ENCODE measurements around the gene TCF7L2. TPM values are rescaled to one million over a fixed set of nuclear protein-coding genes. Genes with fewer than 3 reads are reported as not detected.

The TCF7L2 gene
- polyA plus RNA-seq, 1 experiment: 11.3 TPM

DNA sequence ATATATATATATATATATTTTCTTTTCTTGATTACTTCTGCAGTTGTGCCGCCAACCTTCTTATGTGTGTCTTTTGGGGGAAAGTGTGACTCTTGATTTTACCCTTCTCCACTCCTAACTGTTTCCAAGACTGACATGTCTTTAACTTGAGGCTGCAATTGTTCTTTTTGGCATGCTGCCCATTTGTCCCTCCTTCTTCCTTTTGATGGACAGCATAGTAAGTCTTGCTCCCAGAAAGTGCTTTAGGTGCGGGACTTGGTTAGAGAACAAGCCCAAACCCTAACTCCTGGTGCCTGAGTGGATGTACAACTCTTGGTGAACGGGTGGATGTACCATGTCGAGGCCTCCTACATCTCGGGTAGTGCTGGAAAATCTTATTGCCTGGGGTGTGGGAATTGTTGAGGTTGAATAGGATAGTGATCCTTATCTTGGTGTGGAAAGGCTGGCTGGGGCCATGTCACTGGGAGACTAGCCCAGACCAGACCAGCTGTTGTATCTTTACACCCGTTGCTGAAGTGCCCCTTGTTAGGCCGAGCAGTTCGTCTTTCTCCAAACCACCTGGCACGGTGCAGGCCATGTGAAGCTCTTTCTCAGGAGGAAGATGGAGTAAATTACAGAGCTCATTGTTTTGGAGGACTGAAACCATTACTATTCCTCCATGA is 16.3 kb downstream of the TCF7L2 start:
- CTCF ChIA-PET: interaction anchor here (0.7 to 1.1 kb wide), 2 partner anchors 13 to 29 kb away, joined by 3 read pairs; no protein-coding TSS in a partner anchor
- POLR2A ChIA-PET: no interaction called here

DNA sequence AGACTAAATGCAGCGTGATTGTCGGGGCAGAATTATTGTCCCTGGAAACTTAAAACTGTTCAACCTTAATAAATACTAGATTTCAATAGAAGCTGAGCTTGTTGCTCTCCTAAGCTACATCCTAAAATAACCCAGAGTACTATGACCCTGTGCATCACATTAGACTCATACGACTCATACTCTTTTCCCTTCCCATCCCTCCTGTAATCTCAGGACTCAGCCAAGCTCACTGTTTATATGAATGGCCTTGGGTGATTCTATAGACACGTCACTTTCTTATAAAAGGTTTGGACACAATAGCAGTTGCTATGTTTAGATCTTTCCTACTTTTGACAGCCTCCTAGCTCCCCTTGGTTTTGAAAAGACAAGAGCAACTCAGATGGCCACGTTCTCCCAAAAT is 17.2 kb downstream of the TCF7L2 start:
- Histone ChIP-seq H3K4me3 (ENCODE audit: low read depth, low read length) (no peak overlapping the region), H3K36me3 (ENCODE audit: control insufficient read depth, insufficient read depth, low read length) (peaks cover 8% of the 10 kb centered on the region), H3K27me3 (ENCODE audit: control insufficient read depth, insufficient read depth, low read length) (no peaks in the 10 kb centered on the region)
- POLR2A ChIA-PET: no interaction called here
- TF ChIP-seq CTCF (IDR thresholded peaks at IDR 0.05; ENCODE audit: insufficient read depth, low read depth, low read length): no peak
- peak; percentile 41 for DNase-seq (ENCODE audit: low read depth)
- CTCF ChIA-PET: no interaction called here

More for the DNA sequence above, 16.3 kb downstream of the TCF7L2 start:
- DNase-seq (ENCODE audit: low read depth): no peak
- no peaks in the 10 kb centered on the region for H3K27me3 ChIP-seq (ENCODE audit: control insufficient read depth, insufficient read depth, low read length)
- H3K4me3 ChIP-seq (ENCODE audit: low read depth, low read length): no peak overlapping the region
- no peak for TF ChIP-seq CTCF (IDR thresholded peaks at IDR 0.05; ENCODE audit: insufficient read depth, low read depth, low read length)
- H3K36me3 ChIP-seq (ENCODE audit: control insufficient read depth, insufficient read depth, low read length): peaks cover 8% of the 10 kb centered on the region

GRCh38 chr10:112969131-112969530 is 19.1 kb downstream of the TCF7L2 start:
- H3K4me3 ChIP-seq (ENCODE audit: low read depth, low read length): no peak overlapping the region
- H3K36me3 ChIP-seq (ENCODE audit: control insufficient read depth, insufficient read depth, low read length): peaks cover 12% of the 10 kb centered on the region
- POLR2A ChIA-PET: interaction anchor here (0.8 kb wide), 1 partner anchor 409 kb away, joined by 3 read pairs; no protein-coding TSS in a partner anchor
- DNase-seq (ENCODE audit: low read depth): no peak
- TF ChIP-seq CTCF (IDR thresholded peaks at IDR 0.05; ENCODE audit: insufficient read depth, low read depth, low read length): no peak
- CTCF ChIA-PET: no interaction called here
- H3K27me3 ChIP-seq (ENCODE audit: control insufficient read depth, insufficient read depth, low read length): no peaks in the 10 kb centered on the region

DNA sequence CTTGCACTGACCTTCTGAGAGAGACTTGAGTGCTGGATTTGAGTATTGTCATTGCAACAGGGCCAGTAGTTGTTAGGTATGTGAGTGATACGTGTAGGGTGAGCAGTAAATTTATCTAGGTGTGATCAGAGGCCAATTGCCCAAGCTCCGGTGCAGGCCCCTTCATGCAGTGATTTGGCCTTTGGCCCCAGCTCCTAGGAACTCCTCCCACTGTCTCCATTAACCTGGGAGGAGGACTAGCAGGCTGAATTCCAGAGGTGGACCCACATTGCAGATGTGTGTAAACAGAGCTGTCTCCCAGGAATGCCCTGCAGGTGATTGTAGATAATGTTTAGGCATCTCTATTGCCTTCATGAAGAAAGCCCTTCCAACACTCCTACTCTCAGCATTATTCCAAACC is 19.5 kb downstream of the TCF7L2 start:
- CTCF ChIA-PET: no interaction called here

GRCh38 chr10:112970021-112970420 is 20.0 kb downstream of the TCF7L2 start:
- Histone ChIP-seq H3K27me3 (ENCODE audit: control insufficient read depth, insufficient read depth, low read length) (no peaks in the 10 kb centered on the region), H3K36me3 (ENCODE audit: control insufficient read depth, insufficient read depth, low read length) (peaks cover 12% of the 10 kb centered on the region), H3K4me3 (ENCODE audit: low read depth, low read length) (no peak overlapping the region)
- CTCF ChIA-PET: interaction anchor here (1.2 kb wide), 1 partner anchor 13 kb away, joined by 3 read pairs; no protein-coding TSS in a partner anchor
- no peak for TF ChIP-seq CTCF (IDR thresholded peaks at IDR 0.05; ENCODE audit: insufficient read depth, low read depth, low read length)
- POLR2A ChIA-PET: no interaction called here
- DNase-seq (ENCODE audit: low read depth): no peak

More for the DNA sequence above, 19.5 kb downstream of the TCF7L2 start:
- no peaks in the 10 kb centered on the region for H3K27me3 ChIP-seq (ENCODE audit: control insufficient read depth, insufficient read depth, low read length)
- no peak for DNase-seq (ENCODE audit: low read depth)
- H3K36me3 ChIP-seq (ENCODE audit: control insufficient read depth, insufficient read depth, low read length): peaks cover 12% of the 10 kb centered on the region
- H3K4me3 ChIP-seq (ENCODE audit: low read depth, low read length): no peak overlapping the region
- no peak for TF ChIP-seq CTCF (IDR thresholded peaks at IDR 0.05; ENCODE audit: insufficient read depth, low read depth, low read length)
- POLR2A ChIA-PET: no interaction called here
